GM21529 (cell line): ENCODE measurements around the gene CCDC178.
A peak's percentile ranks its signal among the peaks of the same experiment; 100 is the strongest.

Experiments used
- ATAC-seq: cut with Tn5 transposase; IDR thresholded peaks from one replicate; pipeline ENCODE4 v1.9.1; 2021; ENCODE audit not compliant: unreplicated experiment

The CCDC178 gene

GRCh38 chr18:33132657-33133056, 307.9 kb downstream of the CCDC178 start:
- no peak for ATAC-seq

- ATAC-seq, result no peak
These were observed 311.9 kb downstream of the CCDC178 start for GRCh38 chr18:33128581-33128980.

GRCh38 chr18:33123862-33124518, 316.5 kb downstream of the CCDC178 start:
- ATAC-seq, result no peak

- ATAC-seq, result no peak
These were observed 324.1 kb downstream of the CCDC178 start for GRCh38 chr18:33116376-33116775.

GRCh38 chr18:33115917-33116316, 324.6 kb downstream of the CCDC178 start:
- no peak for ATAC-seq

GRCh38 chr18:33115476-33115875, 325.0 kb downstream of the CCDC178 start:
- ATAC-seq, result no peak

- ATAC-seq, result no peak
These were observed 325.8 kb downstream of the CCDC178 start for GRCh38 chr18:33114749-33115148.

- ATAC-seq, result no peak
These were observed 327.1 kb downstream of the CCDC178 start for GRCh38 chr18:33113416-33113815.

GRCh38 chr18:33107511-33107910, 333.0 kb downstream of the CCDC178 start:
- no peak for ATAC-seq

- ATAC-seq, result no peak
These were observed 339.2 kb downstream of the CCDC178 start for GRCh38 chr18:33101316-33101715.

GRCh38 chr18:33099626-33100025, 340.9 kb downstream of the CCDC178 start:
- no peak for ATAC-seq

GRCh38 chr18:33097126-33097525, 343.4 kb downstream of the CCDC178 start:
- no peak for ATAC-seq

- no peak for ATAC-seq
These were observed 350.1 kb downstream of the CCDC178 start for GRCh38 chr18:33090461-33090860.

- no peak for ATAC-seq
These were observed 363.9 kb downstream of the CCDC178 start for GRCh38 chr18:33076601-33077000.

- ATAC-seq, result no peak
These were observed 366.4 kb downstream of the CCDC178 start for GRCh38 chr18:33074125-33074524.

- ATAC-seq, result no peak
These were observed 377.6 kb downstream of the CCDC178 start for GRCh38 chr18:33062834-33063364.

GRCh38 chr18:33052886-33053285, 387.6 kb downstream of the CCDC178 start:
- no peak for ATAC-seq

GRCh38 chr18:33051407-33051806, 389.1 kb downstream of the CCDC178 start:
- ATAC-seq, result no peak

- ATAC-seq, result no peak
These were observed 400.3 kb downstream of the CCDC178 start for GRCh38 chr18:33040213-33040612.

- no peak for ATAC-seq
These were observed 405.6 kb downstream of the CCDC178 start for GRCh38 chr18:33034945-33035344.

GRCh38 chr18:33034212-33034611, 406.3 kb downstream of the CCDC178 start:
- ATAC-seq, result no peak

GRCh38 chr18:33022370-33022769, 418.2 kb downstream of the CCDC178 start:
- peak; percentile 57 for ATAC-seq

- no peak for ATAC-seq
These were observed 419.6 kb downstream of the CCDC178 start for GRCh38 chr18:33020877-33021276.
